Measurements from ENCODE around the gene RASIP1.

- TF ChIP-seq, protein P1, sequence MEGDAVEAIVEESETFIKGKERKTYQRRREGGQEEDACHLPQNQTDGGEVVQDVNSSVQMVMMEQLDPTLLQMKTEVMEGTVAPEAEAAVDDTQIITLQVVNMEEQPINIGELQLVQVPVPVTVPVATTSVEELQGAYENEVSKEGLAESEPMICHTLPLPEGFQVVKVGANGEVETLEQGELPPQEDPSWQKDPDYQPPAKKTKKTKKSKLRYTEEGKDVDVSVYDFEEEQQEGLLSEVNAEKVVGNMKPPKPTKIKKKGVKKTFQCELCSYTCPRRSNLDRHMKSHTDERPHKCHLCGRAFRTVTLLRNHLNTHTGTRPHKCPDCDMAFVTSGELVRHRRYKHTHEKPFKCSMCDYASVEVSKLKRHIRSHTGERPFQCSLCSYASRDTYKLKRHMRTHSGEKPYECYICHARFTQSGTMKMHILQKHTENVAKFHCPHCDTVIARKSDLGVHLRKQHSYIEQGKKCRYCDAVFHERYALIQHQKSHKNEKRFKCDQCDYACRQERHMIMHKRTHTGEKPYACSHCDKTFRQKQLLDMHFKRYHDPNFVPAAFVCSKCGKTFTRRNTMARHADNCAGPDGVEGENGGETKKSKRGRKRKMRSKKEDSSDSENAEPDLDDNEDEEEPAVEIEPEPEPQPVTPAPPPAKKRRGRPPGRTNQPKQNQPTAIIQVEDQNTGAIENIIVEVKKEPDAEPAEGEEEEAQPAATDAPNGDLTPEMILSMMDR (IDR thresholded peaks at IDR 0.05): peak in 2 of 4 experiments; percentile 5 to 42
- peak; percentile 62 to 66 for TF ChIP-seq POLR2A (IDR thresholded peaks at IDR 0.05)
Measured at GRCh38 chr19:48713864-48714755, 26.3 kb downstream of the RASIP1 start.

Measured in uterus (tissue), 2 donors.